Parietal lobe (tissue), 1 donor: Measurements from ENCODE around the gene HECA. TPM values are rescaled to one million over a fixed set of nuclear protein-coding genes. Genes with fewer than 3 reads are reported as not detected.

Experiments used
- total RNA-seq: library from RNA; depleted of rRNA; stranded (reverse); fragments of >200 nt; gene quantifications from one replicate; pipeline ENCODE4 v1.2.3, GENCODE V29; 2014

HECA gene
- total RNA-seq = 41.6 TPM

GRCh38 chr6:139134817-139135577 is at the start of gene HECA:
HECA (plus strand) TSS chr6:139135080; CDS start chr6:139135397, 317 bp downstream.

Other genes with a start within 250 kb of the HECA start
- gene REPS1, start 146.8 kb upstream of the HECA start, total RNA-seq = 137 TPM
- 46.0 TPM for gene ABRACL, start 106.3 kb upstream of the HECA start, total RNA-seq
- 0.31 TPM for gene TXLNB, start 156.9 kb downstream of the HECA start, total RNA-seq
- 31.3 TPM for gene CITED2, start 239.6 kb downstream of the HECA start, total RNA-seq